ENCODE data around the gene LRRC75A. TPM values are rescaled to one million over a fixed set of nuclear protein-coding genes. Genes with fewer than 3 reads are reported as not detected.
"Not testable (repeated sequence)": the region's sequence is repeated elsewhere in the genome, so short reads cannot be mapped to it uniquely, and the experiment has no call there.

LRRC75A gene
- total RNA-seq, 2 donors from 2014 or later = 5.2 to 25.8 TPM

GRCh38 chr17:16398270-16399267 lies 93.4 kb downstream of the LRRC75A start:
- DNase-seq (ENCODE audit: low spot score) = no peak
- intact Hi-C loops (cut with DNase I) = no loop called here
- no peak for TF ChIP-seq POLR2A (IDR thresholded peaks at IDR 0.05)
- no peak for TF ChIP-seq POLR2AphosphoS5 (IDR thresholded peaks at IDR 0.05)
- TF ChIP-seq, protein P1, sequence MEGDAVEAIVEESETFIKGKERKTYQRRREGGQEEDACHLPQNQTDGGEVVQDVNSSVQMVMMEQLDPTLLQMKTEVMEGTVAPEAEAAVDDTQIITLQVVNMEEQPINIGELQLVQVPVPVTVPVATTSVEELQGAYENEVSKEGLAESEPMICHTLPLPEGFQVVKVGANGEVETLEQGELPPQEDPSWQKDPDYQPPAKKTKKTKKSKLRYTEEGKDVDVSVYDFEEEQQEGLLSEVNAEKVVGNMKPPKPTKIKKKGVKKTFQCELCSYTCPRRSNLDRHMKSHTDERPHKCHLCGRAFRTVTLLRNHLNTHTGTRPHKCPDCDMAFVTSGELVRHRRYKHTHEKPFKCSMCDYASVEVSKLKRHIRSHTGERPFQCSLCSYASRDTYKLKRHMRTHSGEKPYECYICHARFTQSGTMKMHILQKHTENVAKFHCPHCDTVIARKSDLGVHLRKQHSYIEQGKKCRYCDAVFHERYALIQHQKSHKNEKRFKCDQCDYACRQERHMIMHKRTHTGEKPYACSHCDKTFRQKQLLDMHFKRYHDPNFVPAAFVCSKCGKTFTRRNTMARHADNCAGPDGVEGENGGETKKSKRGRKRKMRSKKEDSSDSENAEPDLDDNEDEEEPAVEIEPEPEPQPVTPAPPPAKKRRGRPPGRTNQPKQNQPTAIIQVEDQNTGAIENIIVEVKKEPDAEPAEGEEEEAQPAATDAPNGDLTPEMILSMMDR (IDR thresholded peaks at IDR 0.05) = no peak
- H3K4me3 ChIP-seq = no peak overlapping the region
- H3K27me3 ChIP-seq (replicated peaks; ENCODE audit: insufficient read depth) = no peaks in the 10 kb centered on the region
- no peaks in the 10 kb centered on the region for H3K36me3 ChIP-seq
- 43% methylated on average over 9 of the region's 9 CpGs for WGBS
- no peak overlapping the region for H3K27ac ChIP-seq
- H3K9me3 ChIP-seq = no peaks in the 10 kb centered on the region
- H3K4me1 ChIP-seq (replicated peaks) = no peaks in the 10 kb centered on the region

DNA sequence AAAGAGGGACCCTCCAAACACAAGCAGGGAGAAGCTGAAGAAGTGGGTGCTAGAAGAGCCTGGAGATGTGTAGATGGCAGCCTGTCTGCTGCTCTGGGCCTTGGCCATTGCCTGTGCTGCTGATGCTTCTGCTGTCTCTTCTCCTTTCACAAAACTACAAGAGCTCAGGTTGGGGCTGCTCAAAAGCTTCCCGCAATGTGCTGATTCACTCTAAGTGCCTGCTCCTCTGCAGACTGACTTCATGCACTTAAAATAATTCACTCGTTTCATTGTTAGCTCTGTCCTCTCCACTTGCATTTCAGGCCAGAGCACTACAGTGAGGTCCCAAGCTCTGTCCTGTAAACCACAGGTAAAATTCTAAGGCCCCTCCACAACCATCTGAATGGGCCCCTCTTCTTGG lies 95.3 kb downstream of the LRRC75A start:
- H3K27me3 ChIP-seq (replicated peaks; ENCODE audit: insufficient read depth); H3K4me3 ChIP-seq; DNase-seq (ENCODE audit: low spot score); H3K36me3 ChIP-seq; H3K27ac ChIP-seq; H3K9me3 ChIP-seq; intact Hi-C loops (cut with DNase I); H3K4me1 ChIP-seq (replicated peaks): not testable (repeated sequence)
- 59% methylated on average over 2 of the region's 2 CpGs for WGBS

GRCh38 chr17:16395887-16396286 lies 96.1 kb downstream of the LRRC75A start:
- H3K27me3 ChIP-seq (replicated peaks; ENCODE audit: insufficient read depth); H3K9me3 ChIP-seq; H3K4me3 ChIP-seq; H3K36me3 ChIP-seq; H3K27ac ChIP-seq; H3K4me1 ChIP-seq (replicated peaks); DNase-seq (ENCODE audit: low spot score); intact Hi-C loops (cut with DNase I): not testable (repeated sequence)
- 63% methylated on average over 4 of the region's 4 CpGs for WGBS

DNA sequence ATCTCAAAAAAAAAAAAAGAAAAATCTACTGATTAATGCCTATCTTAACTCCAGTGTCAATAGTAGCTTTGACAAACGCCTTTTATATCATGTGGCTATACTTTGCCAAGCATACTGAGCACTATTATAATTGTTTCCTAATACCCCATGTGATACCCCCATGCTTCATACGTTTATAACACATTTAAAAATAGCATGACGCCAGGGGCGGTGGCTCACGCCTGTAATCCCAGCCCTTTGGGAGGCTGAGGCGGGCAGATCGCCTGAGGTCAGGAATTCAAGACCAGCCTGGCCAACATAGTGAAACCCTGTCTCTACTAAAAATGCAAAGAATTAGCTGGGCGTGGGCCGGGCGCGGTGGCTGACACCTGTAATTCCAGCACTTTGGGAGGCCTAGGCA lies 99.5 kb downstream of the LRRC75A start:
- H3K4me3 ChIP-seq = not testable (repeated sequence)

More for the DNA sequence above, 99.5 kb downstream of the LRRC75A start:
- H3K36me3 ChIP-seq; DNase-seq (ENCODE audit: low spot score); intact Hi-C loops (cut with DNase I); H3K27ac ChIP-seq; H3K4me1 ChIP-seq (replicated peaks); H3K27me3 ChIP-seq (replicated peaks; ENCODE audit: insufficient read depth); H3K9me3 ChIP-seq: not testable (repeated sequence)
- 94% methylated on average over 11 of the region's 11 CpGs for WGBS

Small RNA genes lying within 50 kb of the gene (small RNA-seq; reads per million reads assigned to genes)
- 0 reads per million in 2 donors for gene SNORD49A
- gene SNORD65 = 0 reads per million in 2 donors

Other genes with a start within 250 kb of the LRRC75A start
- 10 to 100 TPM; 29.8 to 71.5 TPM for gene CENPV, start 138.7 kb downstream of the LRRC75A start, total RNA-seq
- gene UBB, start 111.1 kb downstream of the LRRC75A start, total RNA-seq = 1,000 to 10,000 TPM; 1,174 to 1,571 TPM
- 10 to 100 TPM in 1 of 2 donors, 1 to 10 TPM in 1; 7.1 to 11.0 TPM for gene TRPV2, start 76.6 kb downstream of the LRRC75A start, total RNA-seq
- 10 to 100 TPM; 11.8 to 14.2 TPM for gene ZNF287, start 77.0 kb upstream of the LRRC75A start, total RNA-seq
- gene ZNF624, start 161.7 kb upstream of the LRRC75A start, total RNA-seq = 10 to 100 TPM in 1 of 2 donors, 1 to 10 TPM in 1; 2.9 to 11.0 TPM
- gene CCDC144A, start 198.0 kb upstream of the LRRC75A start, total RNA-seq = 10 to 100 TPM in 1 of 2 donors, under 1 TPM in 1; 0.68 to 24.7 TPM

All from prostate gland (tissue), 2 donors.